ENCODE results near the gene OR5H2. TPM values are rescaled to one million over a fixed set of nuclear protein-coding genes. Genes with fewer than 3 reads are reported as not detected.
"Not testable (repeated sequence)": the region's sequence is repeated elsewhere in the genome, so short reads cannot be mapped to it uniquely, and the experiment has no call there.

The OR5H2 gene
- total RNA-seq, 6 donors from 2014 or later = not detected

GRCh38 chr3:98246142-98246541 lies 36.2 kb upstream of the OR5H2 start:
- H3K4me3 ChIP-seq = no peak overlapping the region
- no peak for TF ChIP-seq EP300 (IDR thresholded peaks at IDR 0.05)
- no peak for TF ChIP-seq POLR2A (IDR thresholded peaks at IDR 0.05)
- no peak for TF ChIP-seq POLR2AphosphoS5 (IDR thresholded peaks at IDR 0.05)
- no peak for TF ChIP-seq CTCF (IDR thresholded peaks at IDR 0.05)
- H3K9me3 ChIP-seq = no peaks in the 10 kb centered on the region
- H3K27me3 ChIP-seq = no peaks in the 10 kb centered on the region
- no peak overlapping the region for H3K27ac ChIP-seq
- peak in 1 of 2 donors; percentile 12 for DNase-seq
- H3K36me3 ChIP-seq = no peaks in the 10 kb centered on the region
- ATAC-seq (ENCODE audit: low FRiP score in 2 of 2) = no peak
- 91 to 94% methylated on average over 10 of the region's 10 CpGs for WGBS, 2 donors
- H3K4me1 ChIP-seq = no peaks in the 10 kb centered on the region

- H3K36me3 ChIP-seq; H3K9me3 ChIP-seq; H3K4me3 ChIP-seq; ATAC-seq (ENCODE audit: low FRiP score in 2 of 2); H3K27me3 ChIP-seq; H3K27ac ChIP-seq; DNase-seq; H3K4me1 ChIP-seq: not testable (repeated sequence)
- 61 to 81% methylated on average over 5 of the region's 5 CpGs for WGBS, 2 donors
These were observed 26.3 kb upstream of the OR5H2 start for GRCh38 chr3:98256026-98256425.

GRCh38 chr3:98259707-98260106 lies 22.6 kb upstream of the OR5H2 start:
- no peak for DNase-seq
- H3K36me3 ChIP-seq = no peaks in the 10 kb centered on the region
- H3K4me3 ChIP-seq = no peak overlapping the region
- 50 to 66% methylated on average over 2 of the region's 2 CpGs for WGBS, 2 donors
- ATAC-seq (ENCODE audit: low FRiP score in 2 of 2) = no peak
- H3K27ac ChIP-seq = no peak overlapping the region
- no peaks in the 10 kb centered on the region for H3K27me3 ChIP-seq
- no peaks in the 10 kb centered on the region for H3K9me3 ChIP-seq
- H3K4me1 ChIP-seq = no peaks in the 10 kb centered on the region
- TF ChIP-seq POLR2AphosphoS5 (IDR thresholded peaks at IDR 0.05) = no peak
- TF ChIP-seq EP300 (IDR thresholded peaks at IDR 0.05) = no peak
- no peak for TF ChIP-seq POLR2A (IDR thresholded peaks at IDR 0.05)
- no peak for TF ChIP-seq CTCF (IDR thresholded peaks at IDR 0.05)

- no peak overlapping the region for H3K4me3 ChIP-seq
- no peaks in the 10 kb centered on the region for H3K9me3 ChIP-seq
- H3K36me3 ChIP-seq = no peaks in the 10 kb centered on the region
- 66 to 69% methylated on average over 2 of the region's 2 CpGs for WGBS, 2 donors
- DNase-seq = no peak
- H3K4me1 ChIP-seq = no peaks in the 10 kb centered on the region
- ATAC-seq (ENCODE audit: low FRiP score in 2 of 2) = no peak
- no peaks in the 10 kb centered on the region for H3K27me3 ChIP-seq
- no peak overlapping the region for H3K27ac ChIP-seq
- TF ChIP-seq POLR2A (IDR thresholded peaks at IDR 0.05) = no peak
- TF ChIP-seq CTCF (IDR thresholded peaks at IDR 0.05) = no peak
- TF ChIP-seq EP300 (IDR thresholded peaks at IDR 0.05) = no peak
- no peak for TF ChIP-seq POLR2AphosphoS5 (IDR thresholded peaks at IDR 0.05)
These were observed 20.3 kb upstream of the OR5H2 start for GRCh38 chr3:98262046-98262445.

- TF ChIP-seq POLR2A (IDR thresholded peaks at IDR 0.05) (no peak), POLR2AphosphoS5 (IDR thresholded peaks at IDR 0.05) (no peak)
- no peak for DNase-seq
- H3K36me3 ChIP-seq = no peaks in the 10 kb centered on the region
- no peak within 1 kb of the TSS for H3K4me3 ChIP-seq
- ATAC-seq (ENCODE audit: low FRiP score in 2 of 2) = no peak
- no peaks in the 10 kb centered on the region for H3K4me1 ChIP-seq
- 74 to 85% methylated on average over 3 of the region's 3 CpGs for WGBS, 2 donors
- H3K27ac ChIP-seq = no peak within 1 kb of the TSS
- H3K9me3 ChIP-seq = no peaks in the 10 kb centered on the region
- no peaks in the 10 kb centered on the region for H3K27me3 ChIP-seq
These were observed 18.4 kb upstream of the OR5H2 start, which contains the start of gene OR5H6 for GRCh38 chr3:98263944-98264343. TSS of gene OR5H6 (plus strand) at chr3:98264244. CDS start at chr3:98264333, 89 bp downstream.

GRCh38 chr3:98269846-98270245 lies 12.5 kb upstream of the OR5H2 start:
- WGBS, 2 donors = 84 to 91% methylated on average over 3 of the region's 3 CpGs
- peaks cover 0 to 4% (median under 1%) of the 10 kb centered on the region in 4 donors for H3K9me3 ChIP-seq
- no peaks in the 10 kb centered on the region for H3K36me3 ChIP-seq
- H3K27ac ChIP-seq = no peak overlapping the region
- no peaks in the 10 kb centered on the region for H3K4me1 ChIP-seq
- H3K27me3 ChIP-seq = no peaks in the 10 kb centered on the region
- H3K4me3 ChIP-seq = no peak overlapping the region
- DNase-seq = no peak
- TF ChIP-seq POLR2AphosphoS5 (IDR thresholded peaks at IDR 0.05) (no peak), EP300 (IDR thresholded peaks at IDR 0.05) (no peak)
- no peak for ATAC-seq (ENCODE audit: low FRiP score in 2 of 2)

All from upper lobe of left lung (tissue), 6 donors.